Jurkat, Clone E6-1 (cell line): ENCODE measurements around the gene SLC45A1.

Experiments
- DNase-seq: peaks from one replicate; pipeline ENCODE4 v3.0.0-alpha.2; 2011; ENCODE audit warnings: low read depth, low spot score
- H3K4me3 ChIP-seq: 2 replicates; pipeline ENCODE4 v1.5.1; 2011; ENCODE audit warnings: mild to moderate bottlenecking, low read length, control low read depth, moderate library complexity

SLC45A1 gene

GRCh38 chr1:8332806-8333205, 14.9 kb downstream of the SLC45A1 start:
- no peak overlapping the region for H3K4me3 ChIP-seq
- no peak for DNase-seq

- DNase-seq = no peak
- no peak overlapping the region for H3K4me3 ChIP-seq
Measured at GRCh38 chr1:8333246-8333987, 15.5 kb downstream of the SLC45A1 start.

DNA sequence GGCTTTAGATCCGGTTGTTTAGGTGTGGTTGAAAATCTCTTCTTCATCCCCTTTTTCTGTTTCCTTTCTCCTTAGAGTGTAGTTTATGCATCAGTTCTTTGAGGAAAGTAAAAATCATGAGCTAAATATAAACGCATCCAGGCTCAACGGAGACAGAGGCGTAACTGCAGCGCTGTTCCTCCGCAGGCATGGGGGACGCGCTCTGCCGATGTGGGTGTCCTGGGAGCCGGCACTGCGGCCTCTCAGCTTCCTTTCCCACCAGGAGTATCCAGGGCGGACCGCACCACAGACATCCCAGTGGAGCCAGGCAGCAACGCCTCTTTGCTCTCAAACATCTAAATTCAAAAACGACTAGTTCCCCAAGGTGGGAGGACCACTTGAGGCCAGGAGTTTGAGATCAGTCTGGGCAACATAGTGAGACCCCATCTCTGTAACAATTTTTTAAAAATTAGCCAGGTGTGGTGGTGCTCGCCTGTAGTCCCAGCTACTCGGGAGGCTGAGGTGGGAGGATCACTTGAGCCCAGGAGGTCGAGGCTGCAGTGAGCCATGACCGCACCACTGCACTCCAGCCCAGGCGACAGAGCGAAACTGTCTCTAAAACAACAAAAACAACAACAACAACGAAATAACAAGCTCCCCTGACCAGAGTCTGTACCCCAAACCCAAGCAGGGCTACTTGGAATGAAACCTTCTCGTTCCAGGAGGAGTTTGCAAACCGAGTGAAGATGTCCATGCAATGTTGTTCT, 16.4 kb downstream of the SLC45A1 start:
- no peak for DNase-seq
- H3K4me3 ChIP-seq = no peak overlapping the region

DNA sequence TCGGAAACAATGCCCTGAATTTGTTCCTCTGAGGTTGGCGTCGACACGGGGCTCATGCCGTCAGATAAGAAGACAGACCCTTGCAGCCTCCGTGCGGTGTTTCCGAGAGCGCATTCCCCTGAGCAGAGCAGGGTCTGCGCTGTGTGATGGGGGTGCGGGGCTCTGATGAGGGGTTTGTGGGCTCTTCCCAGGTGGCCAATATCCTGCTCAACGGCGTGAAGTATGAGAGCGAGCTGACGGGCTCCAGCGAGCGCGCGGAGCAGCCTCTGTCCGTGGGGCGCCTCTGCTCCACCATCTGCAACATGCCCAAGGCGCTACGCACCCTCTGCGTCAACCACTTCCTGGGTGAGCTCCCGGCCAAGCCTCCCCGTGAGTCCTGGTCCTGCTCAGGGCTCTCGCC, 17.3 kb downstream of the SLC45A1 start:
- no peak for DNase-seq
- no peak overlapping the region for H3K4me3 ChIP-seq

DNA sequence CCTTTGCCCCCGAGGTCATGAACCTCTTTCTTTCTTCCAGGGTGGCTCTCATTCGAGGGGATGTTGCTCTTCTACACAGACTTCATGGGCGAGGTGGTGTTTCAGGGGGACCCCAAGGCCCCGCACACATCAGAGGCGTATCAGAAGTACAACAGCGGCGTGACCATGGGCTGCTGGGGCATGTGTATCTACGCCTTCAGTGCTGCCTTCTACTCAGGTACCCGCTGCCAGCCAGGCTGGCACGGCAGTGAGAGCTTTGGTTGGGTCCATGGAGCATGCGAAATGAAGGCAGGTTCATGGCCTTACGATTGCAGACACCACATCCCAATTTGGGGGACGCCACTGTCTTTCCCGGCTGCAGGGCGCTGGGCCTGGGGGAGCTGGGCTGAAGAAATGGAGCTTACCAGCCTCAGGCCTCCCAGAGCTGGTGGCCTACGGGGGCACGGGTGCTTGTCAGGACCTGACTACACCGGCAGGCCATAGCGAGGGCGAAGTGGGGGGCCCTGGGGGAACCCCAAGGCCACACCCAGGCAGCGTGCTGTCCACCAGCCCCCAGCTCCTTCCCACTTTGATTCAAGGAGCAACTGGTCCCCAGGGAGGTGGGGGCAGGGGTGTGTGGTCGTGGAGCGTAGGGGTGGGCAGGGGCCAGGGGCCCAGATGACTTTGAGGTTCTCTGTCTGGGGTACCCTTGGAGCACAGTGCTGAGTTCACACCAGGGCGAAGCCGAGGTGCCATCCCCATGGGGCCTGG, 20.0 kb downstream of the SLC45A1 start:
- no peak for DNase-seq
- H3K4me3 ChIP-seq = no peak overlapping the region

DNA sequence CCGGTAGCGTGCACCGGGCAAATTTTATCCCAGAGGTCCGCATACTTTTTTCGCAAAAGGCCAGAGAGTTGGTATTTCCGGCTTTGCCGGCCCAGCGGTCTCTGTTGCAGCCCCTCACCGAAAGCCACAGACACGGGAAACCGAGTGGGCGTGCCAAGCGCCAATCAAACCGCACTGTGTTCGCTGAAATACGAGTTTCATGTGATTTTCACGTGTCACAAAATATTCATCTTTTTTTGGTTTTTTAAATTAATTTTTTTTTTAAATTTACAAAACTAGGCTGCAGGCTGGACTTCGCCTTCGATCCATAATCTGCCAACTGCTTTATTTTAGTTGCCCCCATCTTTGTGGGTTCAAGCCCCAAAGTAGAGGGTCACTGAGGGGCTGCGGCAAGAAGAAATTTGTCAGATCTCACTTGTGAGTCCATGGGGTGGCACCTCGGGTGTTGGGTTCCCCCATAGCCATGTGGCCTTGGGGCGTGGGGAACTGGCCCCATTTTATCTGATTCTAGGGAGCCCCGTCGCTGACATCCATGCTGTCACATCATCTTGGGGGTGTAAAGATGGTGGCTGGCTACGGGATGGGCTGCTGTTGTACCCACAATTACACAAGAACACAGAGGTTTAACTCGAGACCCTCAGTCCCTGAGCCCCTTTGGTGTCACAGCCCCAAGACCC, 20.8 kb downstream of the SLC45A1 start:
- no peak for DNase-seq
- H3K4me3 ChIP-seq = no peak overlapping the region

GRCh38 chr1:8339203-8339600, 21.3 kb downstream of the SLC45A1 start:
- no peak for DNase-seq

GRCh38 chr1:8340448-8340847, 22.5 kb downstream of the SLC45A1 start:
- H3K4me3 ChIP-seq = no peak overlapping the region
- DNase-seq = no peak

More at GRCh38 chr1:8339203-8339600, 21.3 kb downstream of the SLC45A1 start:
- H3K4me3 ChIP-seq = no peak overlapping the region

GRCh38 chr1:8342325-8342724, 24.4 kb downstream of the SLC45A1 start:
- DNase-seq = no peak
- no peak overlapping the region for H3K4me3 ChIP-seq

- DNase-seq = no peak
- H3K4me3 ChIP-seq = no peak overlapping the region
Measured at GRCh38 chr1:8343044-8343443, 25.1 kb downstream of the SLC45A1 start.

DNA sequence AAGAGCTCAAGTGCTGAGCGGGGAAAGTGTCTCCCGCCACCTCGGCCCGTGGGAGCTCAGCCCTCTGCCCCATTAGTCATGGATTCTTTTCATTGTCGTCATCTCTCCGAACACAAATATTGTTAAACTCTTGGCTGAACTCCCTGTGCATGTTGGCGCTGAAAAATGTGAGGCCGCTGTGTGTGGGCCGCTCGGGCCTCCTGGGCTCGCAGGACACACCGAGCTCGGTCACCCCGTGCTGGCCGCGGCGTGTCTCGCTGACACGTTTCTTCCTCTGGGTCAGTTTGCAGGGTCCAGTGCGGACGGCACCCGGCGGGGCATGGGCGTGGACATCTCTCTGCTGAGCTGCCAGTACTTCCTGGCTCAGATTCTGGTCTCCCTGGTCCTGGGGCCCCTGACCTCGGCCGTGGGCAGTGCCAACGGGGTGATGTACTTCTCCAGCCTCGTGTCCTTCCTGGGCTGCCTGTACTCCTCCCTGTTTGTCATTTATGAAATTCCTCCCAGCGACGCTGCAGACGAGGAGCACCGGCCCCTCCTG, 25.6 kb downstream of the SLC45A1 start:
- H3K4me3 ChIP-seq = no peak overlapping the region
- DNase-seq = no peak

GRCh38 chr1:8344893-8345507, 27.1 kb downstream of the SLC45A1 start:
- DNase-seq = no peak
- H3K4me3 ChIP-seq = no peak overlapping the region

DNA sequence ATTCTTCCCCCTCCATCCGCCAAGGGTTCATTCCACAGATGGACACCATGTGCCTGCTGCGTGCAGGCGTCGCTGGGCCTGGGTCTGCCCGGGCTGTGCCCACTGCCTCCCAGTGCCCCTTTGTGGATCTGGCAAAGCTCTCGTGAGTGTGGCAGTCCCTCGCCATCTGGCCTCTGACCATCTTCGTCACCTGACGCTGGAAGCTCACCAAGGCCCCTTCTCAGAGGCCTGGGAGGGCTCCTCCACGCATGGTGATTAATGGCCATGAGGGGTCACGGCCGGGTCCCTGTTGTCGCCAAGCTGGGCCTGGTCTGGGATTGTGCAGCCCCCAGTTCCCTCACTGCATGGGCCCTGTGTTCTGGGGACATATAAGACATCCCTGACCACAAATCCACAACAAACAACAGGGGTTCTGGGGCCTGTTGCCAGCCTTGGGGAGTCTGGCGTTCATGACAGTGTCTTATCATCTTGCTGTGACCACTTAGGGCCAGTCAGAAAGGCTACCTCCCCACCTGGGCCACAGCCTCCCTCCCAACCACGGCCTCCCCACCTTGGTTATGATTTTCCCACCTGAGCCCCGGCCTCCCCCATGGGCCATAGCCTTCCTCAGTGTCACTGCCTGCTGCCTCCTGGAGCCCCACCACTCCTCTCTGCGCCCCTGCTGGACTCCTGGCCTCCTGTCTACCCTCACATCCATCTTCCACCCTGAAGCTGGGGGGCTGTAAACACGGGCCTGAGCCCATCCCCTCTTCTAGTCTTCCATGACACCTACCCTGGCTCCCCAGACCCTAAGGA, 27.9 kb downstream of the SLC45A1 start:
- no peak for DNase-seq
- no peak overlapping the region for H3K4me3 ChIP-seq

- no peak for DNase-seq
- no peak overlapping the region for H3K4me3 ChIP-seq
Measured at GRCh38 chr1:8347635-8348034, 29.7 kb downstream of the SLC45A1 start.

- no peak for DNase-seq
- no peak overlapping the region for H3K4me3 ChIP-seq
Measured at GRCh38 chr1:8348047-8348776, 30.3 kb downstream of the SLC45A1 start.

GRCh38 chr1:8348777-8349472, 31.0 kb downstream of the SLC45A1 start:
- no peak overlapping the region for H3K4me3 ChIP-seq
- peak; percentile 27 for DNase-seq

GRCh38 chr1:8349473-8349865, 31.6 kb downstream of the SLC45A1 start:
- DNase-seq = no peak
- H3K4me3 ChIP-seq = no peak overlapping the region
